Measurements from ENCODE around the gene TBX1.
"Not testable (repeated sequence)": the region's sequence is repeated elsewhere in the genome, so short reads cannot be mapped to it uniquely, and the experiment has no call there.

The TBX1 gene

GRCh38 chr22:19788661-19789225, 28.2 kb downstream of the TBX1 start:
- no peaks in the 10 kb centered on the region for H3K4me1 ChIP-seq
- no peak for TF ChIP-seq Cebpa-rat (IDR thresholded peaks at IDR 0.05)
- H3K9me3 ChIP-seq = peaks cover 55% of the 10 kb centered on the region
- H3K9ac ChIP-seq = no peak overlapping the region
- H3K27ac ChIP-seq = no peak overlapping the region
- peaks cover 54% of the 10 kb centered on the region for H3K36me3 ChIP-seq
- no peak overlapping the region for H3K4me2 ChIP-seq
- H3K27me3 ChIP-seq = no peaks in the 10 kb centered on the region
- H4K20me1 ChIP-seq = no peaks in the 10 kb centered on the region
- no peak overlapping the region for H3K4me3 ChIP-seq

GRCh38 chr22:19789406-19789805, 28.8 kb downstream of the TBX1 start:
- Histone ChIP-seq H3K36me3 (peaks cover 59% of the 10 kb centered on the region), H3K4me1 (no peaks in the 10 kb centered on the region), H3K27ac (no peak overlapping the region), H3K4me3 (no peak overlapping the region), H3K4me2 (no peak overlapping the region), H3K9me3 (peaks cover 61% of the 10 kb centered on the region), H4K20me1 (no peaks in the 10 kb centered on the region), H3K9ac (no peak overlapping the region), H3K27me3 (no peaks in the 10 kb centered on the region)
- no peak for TF ChIP-seq Cebpa-rat (IDR thresholded peaks at IDR 0.05)

GRCh38 chr22:19789828-19790227, 29.2 kb downstream of the TBX1 start:
- no peaks in the 10 kb centered on the region for H3K27me3 ChIP-seq
- no peaks in the 10 kb centered on the region for H4K20me1 ChIP-seq
- H3K4me1 ChIP-seq = no peaks in the 10 kb centered on the region
- H3K4me3 ChIP-seq = no peak overlapping the region
- no peak for TF ChIP-seq Cebpa-rat (IDR thresholded peaks at IDR 0.05)
- H3K9me3 ChIP-seq = peaks cover 62% of the 10 kb centered on the region
- no peak overlapping the region for H3K9ac ChIP-seq
- H3K36me3 ChIP-seq = peaks cover 59% of the 10 kb centered on the region
- H3K4me2 ChIP-seq = no peak overlapping the region
- H3K27ac ChIP-seq = no peak overlapping the region

GRCh38 chr22:19791243-19791642, 30.7 kb downstream of the TBX1 start:
- Histone ChIP-seq H3K9ac (no peak overlapping the region), H3K4me2 (no peak overlapping the region), H3K4me1 (no peaks in the 10 kb centered on the region), H3K36me3 (peaks cover 59% of the 10 kb centered on the region), H4K20me1 (no peaks in the 10 kb centered on the region), H3K27me3 (no peaks in the 10 kb centered on the region), H3K27ac (no peak overlapping the region), H3K9me3 (peaks cover 62% of the 10 kb centered on the region), H3K4me3 (no peak overlapping the region)
- no peak for TF ChIP-seq Cebpa-rat (IDR thresholded peaks at IDR 0.05)

DNA sequence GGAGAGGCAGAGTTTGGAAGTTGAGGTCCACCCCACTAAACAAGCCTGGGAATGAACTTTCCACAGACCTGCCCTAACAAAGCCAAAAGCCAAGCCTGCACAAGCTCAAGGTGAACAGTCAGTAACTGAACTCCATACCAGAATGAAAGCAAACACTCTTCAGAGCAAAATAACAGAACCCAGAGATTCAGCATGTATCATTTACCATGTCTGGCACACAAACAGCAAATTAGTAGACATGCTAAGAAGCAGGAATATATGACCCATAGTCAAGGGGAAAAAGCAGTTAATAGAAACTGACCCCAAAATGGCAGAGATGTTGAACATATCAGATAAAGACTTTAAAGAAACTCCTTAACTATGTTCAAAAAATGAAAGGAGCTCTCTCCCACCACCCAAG, 31.3 kb downstream of the TBX1 start:
- no peak for TF ChIP-seq Cebpa-rat (IDR thresholded peaks at IDR 0.05)
- Histone ChIP-seq H3K9ac (no peak overlapping the region), H4K20me1 (no peaks in the 10 kb centered on the region), H3K4me2 (no peak overlapping the region), H3K9me3 (peaks cover 62% of the 10 kb centered on the region), H3K27ac (no peak overlapping the region), H3K4me3 (no peak overlapping the region), H3K36me3 (peaks cover 59% of the 10 kb centered on the region), H3K27me3 (no peaks in the 10 kb centered on the region), H3K4me1 (no peaks in the 10 kb centered on the region)

DNA sequence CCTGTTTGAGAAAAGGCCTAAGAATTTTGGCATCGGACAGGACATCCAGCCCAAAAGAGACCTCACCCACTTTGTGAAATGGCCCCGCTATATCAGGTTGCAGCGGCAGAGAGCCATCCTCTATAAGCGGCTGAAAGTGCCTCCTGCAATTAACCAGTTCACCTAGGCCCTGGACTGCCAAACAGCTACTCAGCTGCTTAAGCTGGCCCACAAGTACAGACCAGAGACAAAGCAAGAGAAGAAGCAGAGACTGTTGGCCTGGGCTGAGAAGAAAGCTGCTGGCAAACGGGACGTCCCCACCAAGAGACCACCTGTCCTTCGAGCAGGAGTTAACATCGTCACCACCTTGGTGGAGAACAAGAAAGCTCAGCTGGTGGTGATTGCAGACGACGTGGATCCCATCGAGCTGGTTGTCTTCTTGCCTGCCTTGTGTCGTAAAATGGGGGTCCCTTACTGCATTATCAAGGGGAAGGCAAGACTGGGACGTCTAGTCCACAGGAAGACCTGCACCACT, 31.9 kb downstream of the TBX1 start:
- H3K4me3 ChIP-seq, H3K9ac ChIP-seq, H4K20me1 ChIP-seq, H3K4me1 ChIP-seq, H3K27me3 ChIP-seq, H3K27ac ChIP-seq, H3K4me2 ChIP-seq: not testable (repeated sequence)
- H3K36me3 ChIP-seq = peaks cover 59% of the 10 kb centered on the region
- peaks cover 62% of the 10 kb centered on the region for H3K9me3 ChIP-seq

- H3K4me2 ChIP-seq = no peak overlapping the region
- no peak overlapping the region for H3K9ac ChIP-seq
- H3K4me1 ChIP-seq = no peaks in the 10 kb centered on the region
- H3K9me3 ChIP-seq = peaks cover 62% of the 10 kb centered on the region
- no peak overlapping the region for H3K4me3 ChIP-seq
- H3K27me3 ChIP-seq = no peaks in the 10 kb centered on the region
- H3K36me3 ChIP-seq = peaks cover 51% of the 10 kb centered on the region
- no peaks in the 10 kb centered on the region for H4K20me1 ChIP-seq
- no peak for TF ChIP-seq Cebpa-rat (IDR thresholded peaks at IDR 0.05)
- H3K27ac ChIP-seq = no peak overlapping the region
Observed at GRCh38 chr22:19793161-19793560, 32.6 kb downstream of the TBX1 start.

- Histone ChIP-seq H3K27ac (no peak overlapping the region), H3K27me3 (no peaks in the 10 kb centered on the region), H3K4me1 (no peaks in the 10 kb centered on the region), H3K9me3 (peaks cover 56% of the 10 kb centered on the region), H3K4me2 (no peak overlapping the region), H3K4me3 (no peak overlapping the region), H3K36me3 (peaks cover 46% of the 10 kb centered on the region), H4K20me1 (no peaks in the 10 kb centered on the region), H3K9ac (no peak overlapping the region)
- no peak for TF ChIP-seq Cebpa-rat (IDR thresholded peaks at IDR 0.05)
Observed at GRCh38 chr22:19793661-19794310, 33.2 kb downstream of the TBX1 start.

DNA sequence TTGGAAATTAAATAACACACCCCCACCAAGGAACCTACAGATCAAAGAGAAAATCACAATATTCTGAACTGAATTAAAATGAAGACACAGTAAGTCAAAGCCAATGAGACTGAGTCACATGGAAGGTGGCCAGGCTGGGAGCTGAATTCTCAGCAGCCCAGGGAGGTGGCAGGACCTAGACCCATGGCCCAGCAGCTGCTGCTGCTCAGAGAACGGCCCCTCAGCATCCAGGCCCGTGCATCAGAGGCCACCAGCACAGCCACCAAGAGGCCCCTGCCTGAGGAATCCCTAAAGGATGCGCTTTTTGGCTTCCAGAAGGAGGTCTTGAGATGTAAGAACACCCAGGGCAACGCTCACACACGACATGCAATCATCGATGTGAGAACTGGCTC, 35.0 kb downstream of the TBX1 start:
- no peak overlapping the region for H3K4me3 ChIP-seq
- no peak for TF ChIP-seq Cebpa-rat (IDR thresholded peaks at IDR 0.05)
- no peak overlapping the region for H3K9ac ChIP-seq
- H3K27ac ChIP-seq = no peak overlapping the region
- H3K4me2 ChIP-seq = no peak overlapping the region
- peaks cover 44% of the 10 kb centered on the region for H3K36me3 ChIP-seq
- H3K9me3 ChIP-seq = peaks cover 38% of the 10 kb centered on the region
- no peaks in the 10 kb centered on the region for H3K4me1 ChIP-seq
- no peaks in the 10 kb centered on the region for H3K27me3 ChIP-seq
- no peaks in the 10 kb centered on the region for H4K20me1 ChIP-seq

DNA sequence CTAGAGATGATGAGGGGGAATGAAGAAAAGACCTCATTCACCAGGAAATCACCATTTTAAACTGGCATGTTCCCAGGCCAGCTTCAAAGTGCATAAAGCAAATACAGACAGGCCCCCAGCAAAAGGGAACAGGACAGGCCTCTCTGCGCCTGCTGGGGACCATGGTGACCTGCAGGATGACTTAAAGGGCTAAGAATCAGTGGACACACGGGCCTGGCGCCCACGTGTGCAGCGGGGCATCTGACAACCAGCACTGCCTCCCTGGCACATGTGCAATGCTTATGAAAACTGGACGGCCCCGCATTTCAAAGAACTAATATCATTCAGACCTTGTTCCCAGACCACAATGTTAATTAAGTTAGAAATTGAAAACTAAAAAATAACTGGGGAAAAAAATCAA, 35.6 kb downstream of the TBX1 start:
- H3K4me3 ChIP-seq = no peak overlapping the region
- H4K20me1 ChIP-seq = no peaks in the 10 kb centered on the region
- H3K9me3 ChIP-seq = peaks cover 33% of the 10 kb centered on the region
- H3K9ac ChIP-seq = no peak overlapping the region
- no peaks in the 10 kb centered on the region for H3K27me3 ChIP-seq
- H3K27ac ChIP-seq = no peak overlapping the region
- H3K36me3 ChIP-seq = peaks cover 44% of the 10 kb centered on the region
- H3K4me1 ChIP-seq = no peaks in the 10 kb centered on the region
- TF ChIP-seq Cebpa-rat (IDR thresholded peaks at IDR 0.05) = no peak
- no peak overlapping the region for H3K4me2 ChIP-seq
